Epithelial cell of proximal tubule (primary cell): ENCODE measurements around the gene VPREB1. TPM values are rescaled to one million over a fixed set of nuclear protein-coding genes. Genes with fewer than 3 reads are reported as not detected.
"Not testable (repeated sequence)": the region's sequence is repeated elsewhere in the genome, so short reads cannot be mapped to it uniquely, and the experiment has no call there.

ENCODE experiments used
- DNase-seq: peaks from one replicate; pipeline ENCODE4 v3.0.0-alpha.2; 2011; ENCODE audit warnings: low read depth
- H3K4me3 ChIP-seq: 2 replicates; pipeline ENCODE4 v1.5.1; 2011; ENCODE audit warnings: low read depth, mild to moderate bottlenecking, low read length
- total RNA-seq: library from RNA; depleted of rRNA; stranded (reverse); fragments of >200 nt; gene quantifications from 2 replicates; pipeline ENCODE4 v1.2.3, GENCODE V29; 2015
- TF ChIP-seq, protein P1 (sequence below): conservative IDR thresholded peaks from 2 replicates; pipeline ENCODE4 v1.5.1; 2012; ENCODE audit warnings: low read depth, mild to moderate bottlenecking, low read length

The VPREB1 gene
- total RNA-seq, 1 donor from 2014 or later = not detected

DNA sequence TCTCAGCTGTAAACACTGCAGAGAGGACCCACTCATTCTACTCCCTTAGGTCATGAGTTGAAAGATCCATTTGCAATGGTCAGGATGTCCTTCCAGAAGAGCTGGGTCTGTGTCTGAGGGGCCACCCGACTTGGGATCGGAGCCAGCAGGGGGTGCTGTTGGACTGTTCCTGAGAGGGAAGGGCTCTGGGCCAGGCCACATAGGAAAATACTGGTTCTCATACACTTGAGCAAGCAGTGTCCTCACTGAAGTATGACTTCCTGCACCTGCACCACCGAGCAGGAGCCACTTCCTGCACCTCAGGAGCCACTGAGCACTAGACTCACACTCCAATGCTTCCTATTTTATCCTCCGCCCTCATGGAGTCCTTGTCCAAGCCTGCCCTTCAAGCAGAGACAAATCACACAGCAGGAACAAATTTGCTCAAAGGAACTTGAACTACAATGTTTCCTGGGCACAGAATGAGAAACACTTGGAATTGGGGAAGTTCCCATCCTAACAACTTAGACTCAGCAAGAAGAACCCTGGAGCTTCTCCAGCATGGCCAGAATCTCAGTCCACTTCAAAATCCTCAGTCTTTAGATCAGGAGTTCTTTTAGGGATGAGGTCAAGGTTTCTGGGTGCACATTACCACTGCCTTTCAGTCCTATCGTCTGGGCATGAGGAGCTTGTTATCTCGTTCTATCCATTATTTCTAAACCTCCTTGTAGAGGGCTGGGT is 36.6 kb upstream of the VPREB1 start:
- DNase-seq = peak; percentile 49
- TF ChIP-seq, protein P1, sequence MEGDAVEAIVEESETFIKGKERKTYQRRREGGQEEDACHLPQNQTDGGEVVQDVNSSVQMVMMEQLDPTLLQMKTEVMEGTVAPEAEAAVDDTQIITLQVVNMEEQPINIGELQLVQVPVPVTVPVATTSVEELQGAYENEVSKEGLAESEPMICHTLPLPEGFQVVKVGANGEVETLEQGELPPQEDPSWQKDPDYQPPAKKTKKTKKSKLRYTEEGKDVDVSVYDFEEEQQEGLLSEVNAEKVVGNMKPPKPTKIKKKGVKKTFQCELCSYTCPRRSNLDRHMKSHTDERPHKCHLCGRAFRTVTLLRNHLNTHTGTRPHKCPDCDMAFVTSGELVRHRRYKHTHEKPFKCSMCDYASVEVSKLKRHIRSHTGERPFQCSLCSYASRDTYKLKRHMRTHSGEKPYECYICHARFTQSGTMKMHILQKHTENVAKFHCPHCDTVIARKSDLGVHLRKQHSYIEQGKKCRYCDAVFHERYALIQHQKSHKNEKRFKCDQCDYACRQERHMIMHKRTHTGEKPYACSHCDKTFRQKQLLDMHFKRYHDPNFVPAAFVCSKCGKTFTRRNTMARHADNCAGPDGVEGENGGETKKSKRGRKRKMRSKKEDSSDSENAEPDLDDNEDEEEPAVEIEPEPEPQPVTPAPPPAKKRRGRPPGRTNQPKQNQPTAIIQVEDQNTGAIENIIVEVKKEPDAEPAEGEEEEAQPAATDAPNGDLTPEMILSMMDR = peak; percentile 94
- no peak overlapping the region for H3K4me3 ChIP-seq

DNA sequence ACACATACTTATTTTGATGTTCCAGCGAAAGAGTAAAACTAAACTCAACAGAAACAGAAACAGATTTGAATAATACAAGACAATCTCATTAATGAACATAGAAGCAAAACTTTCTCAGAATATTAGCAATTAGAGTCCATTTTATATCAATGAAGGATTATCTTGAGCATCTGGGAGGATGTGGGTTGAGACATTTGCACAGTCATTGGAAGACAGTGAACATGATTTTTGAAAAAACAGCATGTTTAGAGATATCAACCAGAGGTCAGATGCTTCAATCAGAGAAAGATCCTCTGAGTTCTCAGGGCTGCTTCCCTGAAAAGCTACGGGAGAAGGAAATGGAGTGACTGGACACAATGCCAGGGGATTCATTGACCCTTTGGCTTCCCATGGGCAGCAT is 35.9 kb upstream of the VPREB1 start:
- no peak for DNase-seq
- no peak overlapping the region for H3K4me3 ChIP-seq
- TF ChIP-seq, protein P1 = no peak

DNA sequence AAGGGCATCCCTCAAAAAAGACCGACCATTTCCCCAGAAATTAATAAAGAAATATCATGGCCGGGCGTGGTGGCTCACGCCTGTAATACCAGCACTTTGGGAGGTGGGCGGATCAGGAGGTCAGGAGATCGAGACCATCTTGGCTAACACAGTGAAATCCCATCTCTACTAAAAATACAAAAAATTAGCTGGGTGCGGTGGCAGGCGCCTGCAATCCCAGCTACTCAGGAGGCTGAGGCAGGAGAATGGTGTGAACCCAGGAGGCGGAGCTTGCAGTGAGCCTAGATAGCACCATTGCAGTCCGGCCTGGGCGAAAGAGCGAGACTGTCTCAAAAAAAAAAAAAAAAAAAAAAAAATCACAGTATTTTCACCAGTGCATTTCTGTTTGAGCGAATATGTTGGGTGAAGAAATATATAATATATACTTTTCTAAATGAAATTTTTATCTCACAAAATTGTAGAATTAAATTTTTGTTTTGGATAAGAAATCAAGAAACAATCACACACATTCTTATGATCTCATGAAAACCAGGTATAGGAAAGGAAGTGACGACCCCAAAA is 35.4 kb upstream of the VPREB1 start:
- not testable (repeated sequence) for DNase-seq, H3K4me3 ChIP-seq

DNA sequence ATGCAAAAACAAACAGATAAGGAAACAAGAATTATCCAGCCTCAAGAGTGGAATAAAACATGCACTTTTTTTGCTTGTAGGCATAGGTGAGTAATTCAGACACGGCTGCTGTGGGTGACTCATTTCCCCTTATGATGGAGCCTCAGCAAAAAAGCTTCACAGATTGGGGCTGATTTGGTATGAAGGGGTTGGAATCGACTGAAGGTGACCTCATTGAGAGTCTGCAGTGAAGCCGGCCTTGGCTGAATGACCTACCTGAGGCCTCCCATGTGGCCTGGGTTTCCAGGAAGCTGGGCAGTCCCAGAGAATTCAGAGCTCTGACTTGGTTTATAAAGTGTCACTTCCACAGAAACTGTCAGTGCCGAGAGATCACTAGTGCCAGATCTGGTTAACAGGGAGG is 34.2 kb upstream of the VPREB1 start:
- TF ChIP-seq, protein P1 = no peak
- peak; percentile 52 for DNase-seq
- no peak overlapping the region for H3K4me3 ChIP-seq

DNA sequence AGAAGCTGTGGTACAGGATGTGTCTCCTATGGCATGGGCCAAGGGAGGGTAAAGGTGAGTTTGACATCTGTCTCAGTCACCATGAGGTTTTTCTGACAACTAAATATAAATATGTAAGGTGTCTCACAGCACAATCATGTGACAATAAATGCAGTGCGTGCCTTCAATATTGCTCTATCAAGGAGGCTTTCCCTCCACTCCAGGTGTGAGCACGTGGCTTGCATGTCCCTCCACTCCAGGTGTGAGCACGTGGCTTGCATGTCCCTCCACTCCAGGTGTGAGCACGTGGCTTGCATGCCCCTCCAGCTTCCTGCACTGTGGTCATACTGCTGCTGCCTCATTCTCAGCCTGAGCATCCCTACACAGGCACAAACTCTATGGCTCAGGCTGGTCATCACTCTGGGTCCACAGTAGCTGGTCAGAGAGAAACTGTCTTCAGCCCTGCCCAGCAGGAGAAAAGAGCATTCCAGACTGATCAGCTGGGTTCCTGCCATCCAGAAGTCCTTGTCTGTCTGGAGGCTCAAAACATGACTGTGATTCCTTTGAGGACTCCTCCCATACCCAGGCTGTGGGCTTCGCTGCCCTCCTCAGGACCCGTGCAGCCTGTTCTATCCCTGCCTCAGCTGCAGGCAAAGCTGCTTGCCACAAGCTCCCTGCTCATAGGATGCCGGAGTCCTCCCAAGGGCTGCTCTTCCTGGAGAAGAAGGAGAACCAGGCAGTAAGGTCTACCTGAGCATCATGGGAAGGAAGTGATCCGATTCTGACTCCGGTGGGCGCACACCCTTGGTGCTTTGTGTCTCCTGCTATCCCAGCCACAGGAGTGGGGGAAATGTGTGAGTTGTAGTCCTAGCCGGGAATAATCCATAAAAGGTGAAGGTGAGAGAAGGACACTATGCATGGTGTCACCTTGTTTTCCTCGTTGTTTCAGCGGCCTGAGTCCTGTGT is 33.4 kb upstream of the VPREB1 start:
- TF ChIP-seq, protein P1 = no peak
- H3K4me3 ChIP-seq = no peak overlapping the region
- DNase-seq = no peak

DNA sequence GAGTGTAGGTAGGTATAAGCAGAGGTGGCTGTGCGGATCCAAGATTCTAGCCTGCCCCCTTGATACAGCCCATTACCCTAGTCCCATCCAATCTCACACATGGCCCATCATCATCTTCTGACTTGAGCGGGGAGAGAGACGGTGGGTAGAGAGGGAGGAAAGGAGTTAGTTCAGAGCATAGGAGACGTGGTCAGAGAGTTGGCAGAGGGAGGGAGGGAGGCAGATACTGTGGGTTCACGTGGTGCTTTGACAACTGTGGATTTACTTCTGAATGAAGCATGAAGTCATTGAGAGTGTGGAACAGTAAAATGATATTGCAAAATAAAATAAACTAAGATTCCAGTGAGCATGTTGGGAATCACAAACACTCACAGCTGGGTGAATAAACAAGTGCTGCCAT is 31.4 kb upstream of the VPREB1 start:
- no peak overlapping the region for H3K4me3 ChIP-seq
- TF ChIP-seq, protein P1 = no peak
- no peak for DNase-seq

DNA sequence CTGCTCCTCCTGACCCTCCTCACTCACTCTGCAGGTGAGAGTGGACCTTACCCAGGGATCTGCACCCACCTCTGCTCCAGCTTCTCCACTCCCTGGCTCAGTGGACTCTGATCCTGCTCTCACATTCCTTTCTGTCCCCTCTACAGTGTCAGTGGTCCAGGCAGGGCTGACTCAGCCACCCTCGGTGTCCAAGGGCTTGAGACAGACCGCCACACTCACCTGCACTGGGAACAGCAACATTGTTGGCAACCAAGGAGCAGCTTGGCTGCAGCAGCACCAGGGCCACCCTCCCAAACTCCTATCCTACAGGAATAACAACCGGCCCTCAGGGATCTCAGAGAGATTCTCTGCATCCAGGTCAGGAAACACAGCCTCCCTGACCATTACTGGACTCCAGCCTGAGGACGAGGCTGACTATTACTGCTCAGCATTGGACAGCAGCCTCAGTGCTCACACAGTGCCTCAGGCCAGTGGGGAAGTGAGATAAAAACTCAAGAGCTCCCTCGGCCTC is 29.7 kb upstream of the VPREB1 start:
- TF ChIP-seq, protein P1 = no peak

More for the DNA sequence above, 29.7 kb upstream of the VPREB1 start:
- DNase-seq = no peak
- no peak overlapping the region for H3K4me3 ChIP-seq
